ENCODE data around the gene TACSTD2.
"Not testable (repeated sequence)": the region's sequence is repeated elsewhere in the genome, so short reads cannot be mapped to it uniquely, and the experiment has no call there.

The TACSTD2 gene

DNA sequence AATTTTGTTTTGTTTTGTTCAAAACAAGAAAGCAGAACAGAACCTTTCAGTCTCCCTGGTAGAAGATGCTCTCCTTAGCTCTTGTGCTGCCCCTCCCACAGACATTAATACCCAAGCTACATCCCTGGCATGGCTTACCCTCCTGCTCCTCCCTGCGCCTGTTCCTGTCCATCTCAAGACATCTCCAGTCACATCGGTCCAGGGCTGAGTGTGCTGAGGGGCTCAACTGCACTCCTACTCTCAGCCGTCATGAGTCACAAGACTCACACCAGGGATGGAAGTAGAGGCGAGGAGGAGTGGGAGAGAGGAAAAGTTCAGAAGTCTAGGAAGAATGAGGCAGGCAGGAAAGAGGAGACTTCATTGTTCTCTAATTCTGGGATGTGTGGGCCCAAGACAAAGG, 9.2 kb upstream of the TACSTD2 start:
- no peak for DNase-seq

DNA sequence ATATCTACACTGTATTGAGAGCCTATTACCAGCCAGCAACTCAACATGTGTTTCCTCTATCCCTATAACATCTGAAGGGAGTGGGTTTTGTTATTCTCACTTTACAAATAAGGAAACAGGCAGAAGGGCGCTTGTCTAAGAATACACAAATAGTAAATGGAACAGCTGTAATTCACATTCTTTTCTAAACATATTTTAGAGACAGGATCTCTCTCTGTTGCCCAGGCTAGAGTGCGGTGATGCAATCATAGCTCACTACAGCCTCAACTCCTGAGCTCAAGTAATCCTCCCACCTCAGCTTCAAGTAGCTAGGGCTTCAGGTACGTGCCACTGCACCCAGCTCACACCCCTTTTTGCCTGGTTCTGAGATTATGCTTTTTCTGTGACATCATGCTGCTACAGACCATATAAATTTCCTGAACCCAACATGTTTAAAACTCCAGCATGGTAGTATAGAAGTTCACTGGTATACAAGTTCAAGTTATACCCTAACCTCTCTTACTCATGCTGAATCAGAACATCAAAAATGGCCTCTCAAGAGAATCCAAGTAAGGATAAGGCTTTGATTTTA, 8.6 kb upstream of the TACSTD2 start:
- no peak for DNase-seq

DNA sequence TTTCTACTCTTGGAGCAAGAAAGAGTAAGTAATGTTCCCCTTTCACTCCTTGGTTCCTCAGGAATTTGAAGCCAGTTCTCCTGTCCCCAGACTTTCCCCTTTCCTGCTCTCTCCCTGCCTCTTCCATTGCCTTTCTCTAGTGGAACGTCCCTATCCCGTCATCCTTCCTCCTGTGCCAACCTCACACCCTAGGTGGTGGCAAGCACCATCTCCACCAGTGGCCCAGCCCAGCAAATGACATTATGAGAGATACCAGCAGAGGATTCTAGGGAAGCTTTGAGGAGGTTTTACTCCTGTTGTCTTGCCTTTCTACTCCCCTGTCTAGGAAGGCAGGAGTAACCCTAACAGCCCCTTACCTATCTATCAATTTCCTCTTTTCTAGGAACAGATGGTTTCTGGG, 8.1 kb upstream of the TACSTD2 start:
- DNase-seq = no peak

DNA sequence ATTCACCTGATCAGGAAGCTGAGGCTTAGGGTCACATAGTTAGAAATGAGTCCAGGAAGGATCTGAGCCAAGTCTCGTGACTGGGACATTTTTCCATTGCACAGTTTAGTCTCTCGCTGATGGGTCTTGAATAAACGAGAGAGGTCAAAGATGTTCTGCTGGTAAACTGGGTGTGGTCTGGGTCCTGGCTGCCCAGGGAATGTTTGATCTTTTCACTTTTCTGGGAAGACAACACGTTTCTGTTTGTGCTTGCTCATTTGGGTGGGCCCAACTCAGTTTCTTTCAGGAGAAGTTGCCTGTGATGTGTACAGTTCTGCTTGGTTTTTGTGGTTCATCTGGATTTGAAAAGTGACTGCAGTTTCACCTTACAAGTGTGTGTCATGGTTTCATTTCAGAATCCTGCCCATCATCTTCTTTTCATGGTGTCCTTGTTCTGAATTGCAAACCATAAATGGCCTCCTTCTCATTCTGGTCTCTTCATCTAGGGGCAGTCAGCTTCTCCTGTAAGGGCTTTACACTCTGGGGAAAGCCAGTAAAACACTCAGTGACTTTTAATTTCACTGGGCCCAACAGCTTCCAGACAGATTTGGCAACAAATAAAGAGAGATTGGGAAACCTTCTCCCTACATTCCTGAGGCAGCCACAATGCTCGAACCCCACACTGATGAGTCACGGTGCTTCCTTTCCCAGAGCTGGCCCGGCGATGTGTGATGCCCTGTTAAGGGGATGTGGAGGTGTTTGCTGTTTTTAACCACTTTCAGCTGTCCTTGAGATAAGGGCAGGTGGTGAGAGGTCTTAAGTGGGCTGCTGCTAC, 7.2 kb upstream of the TACSTD2 start:
- no peak for DNase-seq

DNA sequence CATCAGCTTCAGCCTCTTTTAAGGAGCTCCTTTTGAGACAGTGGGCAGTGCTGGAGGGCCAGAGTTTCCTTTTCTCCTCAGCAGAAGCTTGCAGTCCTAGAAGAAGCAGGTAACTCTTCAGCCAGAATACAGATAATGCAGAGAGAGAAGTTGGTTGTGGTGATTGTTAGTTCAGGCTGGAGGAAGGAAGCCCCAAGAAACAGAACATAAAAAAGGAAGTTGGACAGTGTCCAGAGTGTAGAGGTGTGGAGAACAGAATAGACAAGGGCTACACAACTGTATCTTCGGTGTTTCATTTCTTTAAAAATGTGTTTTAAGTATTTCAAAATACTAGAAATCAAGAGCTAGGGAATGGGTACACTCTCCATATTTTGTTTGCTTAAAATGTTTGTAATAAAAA, 6.4 kb upstream of the TACSTD2 start:
- DNase-seq = no peak

DNA sequence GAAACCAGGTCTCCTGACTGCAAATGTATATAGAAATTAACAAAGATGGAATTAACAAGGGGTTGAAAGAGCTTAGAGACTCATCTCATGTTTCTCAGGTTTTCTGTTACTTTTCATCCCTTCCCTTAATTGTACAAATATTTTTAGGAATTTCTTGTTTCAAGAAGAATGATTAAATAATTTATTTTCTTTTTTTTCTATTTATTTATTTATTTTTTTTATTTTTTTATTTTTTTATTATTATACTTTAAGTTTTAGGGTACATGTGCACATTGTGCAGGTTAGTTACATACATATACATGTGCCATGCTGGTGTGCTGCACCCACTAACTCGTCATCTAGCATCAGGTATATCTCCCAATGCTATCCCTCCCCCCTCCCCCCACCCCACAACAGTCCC, 5.1 kb upstream of the TACSTD2 start:
- DNase-seq = not testable (repeated sequence)

DNA sequence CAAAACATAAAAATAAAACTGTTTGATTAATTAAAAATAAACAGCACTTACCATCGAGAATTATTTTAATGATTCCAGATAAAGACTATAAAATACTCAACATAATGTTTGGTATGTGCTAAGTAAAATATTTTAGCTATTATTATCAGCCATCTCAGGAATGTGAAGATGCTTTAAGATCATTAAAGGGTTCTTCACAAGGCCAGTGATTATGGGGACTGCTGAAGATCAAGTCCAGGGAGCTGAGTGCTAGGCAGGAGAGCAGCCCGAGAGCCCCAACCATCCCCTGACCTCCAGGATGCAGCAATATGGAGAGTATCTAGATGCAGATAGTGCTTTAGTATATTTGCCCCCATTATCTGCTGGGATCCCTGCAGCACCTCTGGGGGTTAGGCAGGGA, 4.6 kb upstream of the TACSTD2 start:
- DNase-seq = no peak

DNA sequence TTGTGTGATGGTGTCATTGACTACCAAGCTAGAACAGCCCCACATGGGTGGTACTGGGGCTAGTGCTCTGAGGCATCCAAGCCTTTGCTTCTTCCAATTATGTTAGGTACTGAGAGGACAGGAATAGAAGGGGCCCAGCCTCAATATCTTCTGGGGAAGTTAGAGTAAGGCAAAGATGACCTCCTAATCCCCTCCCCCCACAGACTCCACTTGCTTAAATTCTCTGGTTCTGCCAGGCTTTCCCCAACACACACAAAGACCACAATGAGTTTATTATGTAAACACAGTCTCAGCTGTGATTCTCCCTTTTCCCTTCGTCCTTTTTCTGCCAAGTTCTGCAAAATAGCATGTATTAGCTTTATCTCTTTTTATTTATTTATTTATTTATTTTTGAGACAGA, 3.1 kb upstream of the TACSTD2 start:
- no peak for DNase-seq

DNA sequence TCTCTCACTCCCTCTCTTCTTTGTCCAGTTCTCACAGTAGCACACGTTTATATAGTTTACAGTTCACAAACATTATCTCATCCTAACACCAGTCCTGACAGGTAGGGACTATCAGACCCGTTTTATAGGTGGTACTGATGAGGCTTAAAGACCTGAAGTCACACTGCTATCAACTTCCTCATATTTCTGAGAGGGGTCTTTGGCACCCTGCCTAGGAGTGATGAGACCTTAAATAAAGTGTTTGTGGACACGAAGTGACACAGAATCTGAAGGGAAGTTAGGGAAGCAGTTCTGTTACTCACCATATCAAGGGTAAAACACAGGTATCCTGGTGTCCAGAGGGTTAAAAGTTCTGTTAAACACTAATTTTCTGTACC, 590 bp upstream of the TACSTD2 start:
- no peak for DNase-seq

DNA sequence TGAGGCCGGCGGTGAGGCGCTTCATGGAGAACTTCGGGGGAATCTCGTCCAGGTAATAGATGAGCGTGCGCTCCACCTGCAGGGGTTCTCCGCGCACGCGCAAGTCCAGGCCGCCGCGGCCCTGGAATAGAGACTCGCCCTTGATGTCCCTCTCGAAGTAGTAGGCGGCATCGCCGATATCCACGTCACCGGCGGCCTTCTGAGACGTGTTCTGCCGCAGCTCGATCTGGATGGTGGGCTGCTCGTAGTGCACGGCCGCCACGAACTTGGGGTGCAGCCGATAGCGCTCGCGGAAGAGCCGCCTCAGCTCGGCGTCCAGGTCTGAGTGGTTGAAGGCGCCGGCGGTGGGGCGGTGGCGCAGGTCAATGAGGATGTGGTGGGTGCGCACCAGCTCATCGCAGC, 726 bp downstream of the TACSTD2 start:
- DNase-seq = no peak

DNA sequence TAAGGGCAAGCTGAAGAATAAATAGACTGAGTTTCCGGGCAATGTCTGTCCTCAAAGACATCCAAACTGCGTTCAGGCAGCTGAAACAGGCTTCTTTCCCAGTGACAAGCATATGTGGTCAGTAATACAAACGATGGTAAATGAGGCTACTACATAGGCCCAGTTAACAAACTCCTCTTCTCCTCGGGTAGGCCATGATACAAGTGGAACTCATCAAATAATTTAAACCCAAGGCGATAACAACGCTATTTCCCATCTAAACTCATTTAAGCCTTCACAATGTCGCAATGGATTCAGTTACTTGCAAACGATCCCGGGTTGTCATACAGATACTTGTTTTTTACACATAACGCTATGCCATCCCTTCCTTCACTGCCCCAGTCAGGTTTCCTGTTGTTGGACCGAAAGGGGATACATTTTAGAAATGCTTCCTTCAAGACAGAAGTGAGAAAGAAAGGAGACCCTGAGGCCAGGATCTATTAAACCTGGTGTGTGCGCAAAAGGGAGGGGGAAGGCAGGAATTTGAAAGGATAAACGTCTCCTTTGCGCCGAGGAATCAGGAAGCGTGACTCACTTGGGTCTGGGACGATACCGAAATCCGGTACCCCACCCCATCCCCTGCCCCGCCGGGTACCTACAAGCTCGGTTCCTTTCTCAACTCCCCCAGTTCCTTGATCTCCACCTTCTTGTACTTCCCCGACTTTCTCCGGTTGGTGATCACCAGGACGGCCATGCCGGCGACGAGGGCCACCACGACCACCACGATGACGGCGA, 1.3 kb downstream of the TACSTD2 start:
- DNase-seq = no peak

DNA sequence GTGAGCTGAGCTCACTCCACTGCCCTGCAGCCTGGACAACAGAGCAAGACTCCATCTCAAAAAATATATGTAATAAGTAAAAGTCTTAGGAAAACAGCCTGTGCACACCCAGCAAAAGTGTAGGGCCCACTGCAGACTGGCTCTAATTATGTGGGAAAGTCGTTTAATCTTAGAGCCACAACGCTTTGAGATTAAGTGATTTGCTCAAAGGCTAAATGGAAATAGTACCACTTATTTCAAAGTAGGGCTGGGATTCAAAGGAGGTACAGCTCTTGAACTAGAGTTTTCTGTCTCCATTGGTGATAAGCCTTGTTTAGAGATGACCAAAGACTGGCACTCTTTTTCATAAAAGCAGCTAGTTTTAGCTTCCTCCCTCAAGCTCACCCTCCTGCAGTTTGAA, 2.2 kb downstream of the TACSTD2 start:
- no peak for DNase-seq

DNA sequence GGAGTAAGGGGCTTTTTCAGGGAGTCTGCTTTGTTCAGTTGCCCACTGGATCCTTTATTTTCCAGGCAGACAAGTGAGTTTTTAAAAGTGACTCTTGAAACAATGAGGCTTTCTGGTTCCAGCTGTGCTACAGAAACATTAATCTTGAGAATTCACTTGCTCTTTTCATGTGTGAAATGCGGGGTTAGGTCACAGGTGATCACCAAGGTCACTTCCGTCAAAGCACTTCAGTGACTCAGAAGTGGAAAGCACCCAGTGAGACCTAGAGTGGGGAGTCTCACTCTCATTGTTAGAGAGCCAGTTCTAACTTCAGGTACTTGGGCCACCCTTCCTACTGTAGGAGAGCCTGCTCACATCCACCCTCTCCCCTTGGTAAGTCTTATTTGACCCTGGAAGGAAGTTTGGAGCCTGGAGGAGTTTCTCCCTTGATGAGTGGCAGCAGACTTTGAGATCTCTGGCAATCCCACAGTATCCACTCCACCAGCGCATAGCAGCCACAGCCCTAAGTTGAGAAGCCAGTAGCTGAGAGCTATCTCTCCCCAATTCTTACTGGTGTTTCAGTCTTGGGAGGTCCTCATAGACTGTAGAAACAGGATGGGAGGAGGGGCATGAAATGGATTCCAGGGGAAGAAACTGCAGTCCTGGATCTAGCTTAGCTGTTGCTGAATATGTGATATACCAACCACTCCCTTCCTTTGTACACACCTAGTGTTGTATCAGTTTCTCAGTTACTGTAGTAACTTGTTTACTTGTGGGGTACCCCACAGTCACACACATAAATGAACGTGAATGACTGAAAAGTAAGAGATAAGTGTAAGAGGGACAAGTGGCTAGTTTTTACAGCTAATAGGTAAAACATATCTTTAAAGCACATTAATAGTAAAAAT, 3.1 kb downstream of the TACSTD2 start:
- DNase-seq = no peak

DNA sequence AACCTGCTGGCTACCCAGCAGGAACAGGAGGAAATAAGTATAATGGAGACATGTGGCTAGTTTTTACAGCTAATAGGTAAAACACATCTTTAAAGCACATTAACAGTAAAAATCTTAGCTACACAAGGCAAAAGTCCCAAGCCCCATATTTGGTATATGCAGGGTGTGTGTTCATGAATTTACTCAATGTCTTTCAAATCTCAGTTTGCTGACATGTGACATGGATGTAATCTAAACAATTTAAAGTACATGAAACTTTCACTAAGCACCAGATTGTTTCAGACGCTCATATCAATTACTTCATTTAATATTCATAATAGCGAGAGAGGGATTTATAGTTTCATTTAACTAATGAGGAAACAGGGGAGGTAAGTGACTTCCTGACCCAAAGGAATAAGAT, 3.9 kb downstream of the TACSTD2 start:
- DNase-seq = no peak

DNA sequence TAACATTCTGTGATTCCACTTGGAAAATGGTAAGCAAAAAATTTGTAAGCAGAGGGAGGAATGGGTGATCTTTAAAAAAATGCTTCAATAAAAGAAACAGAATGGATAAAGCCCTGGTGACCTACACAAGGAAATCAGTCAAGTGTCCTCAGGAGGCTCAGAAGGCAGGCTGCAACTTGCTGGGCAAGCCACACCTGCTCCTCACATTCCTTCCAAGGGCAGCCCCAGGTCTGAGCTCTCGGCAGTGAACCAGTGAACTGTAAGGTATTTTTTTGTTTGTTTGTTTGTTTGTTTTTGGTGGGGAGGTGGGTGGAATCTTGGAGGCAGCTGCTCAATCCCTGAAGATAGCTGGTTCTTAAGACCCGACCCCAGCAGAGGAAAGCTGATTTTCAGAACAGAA, 4.4 kb downstream of the TACSTD2 start:
- DNase-seq = no peak

DNA sequence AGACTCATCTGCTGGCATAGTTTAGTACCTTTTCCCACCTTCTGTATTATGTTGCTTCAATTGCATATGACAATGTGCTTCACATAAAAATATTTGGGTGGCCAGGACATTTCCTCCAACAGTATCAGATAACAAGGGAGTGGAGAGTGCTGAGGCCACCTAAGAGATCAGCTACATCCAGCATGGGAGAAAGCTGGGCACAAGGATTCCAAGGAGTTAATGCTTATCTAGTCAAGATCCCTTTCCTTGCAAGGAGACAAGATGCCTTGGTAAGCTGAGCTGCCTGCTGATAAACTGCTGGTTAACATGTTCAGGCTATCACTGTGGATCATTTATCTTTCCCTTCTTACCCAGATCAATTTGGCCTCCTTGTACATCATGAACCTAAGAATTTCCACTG, 5.4 kb downstream of the TACSTD2 start:
- DNase-seq = no peak

DNA sequence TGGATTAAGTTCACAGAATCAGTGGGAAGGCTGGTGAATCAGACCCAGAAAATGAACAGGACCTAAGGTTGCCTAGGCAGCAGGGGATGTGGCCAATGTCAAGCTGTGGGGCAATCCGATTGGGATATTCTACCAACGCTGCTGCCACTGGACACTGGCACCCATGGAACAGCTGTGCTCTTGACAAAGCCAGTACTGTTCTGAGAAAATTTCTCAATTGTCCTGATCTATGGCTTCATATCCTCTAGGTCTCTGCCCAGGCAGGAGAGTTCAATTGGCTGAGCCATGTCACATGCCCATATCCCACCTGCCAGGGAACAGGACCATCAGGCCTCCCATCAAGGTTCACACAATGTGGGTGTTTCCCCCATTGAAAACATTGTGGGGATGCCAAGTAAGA, 6.2 kb downstream of the TACSTD2 start:
- no peak for DNase-seq

DNA sequence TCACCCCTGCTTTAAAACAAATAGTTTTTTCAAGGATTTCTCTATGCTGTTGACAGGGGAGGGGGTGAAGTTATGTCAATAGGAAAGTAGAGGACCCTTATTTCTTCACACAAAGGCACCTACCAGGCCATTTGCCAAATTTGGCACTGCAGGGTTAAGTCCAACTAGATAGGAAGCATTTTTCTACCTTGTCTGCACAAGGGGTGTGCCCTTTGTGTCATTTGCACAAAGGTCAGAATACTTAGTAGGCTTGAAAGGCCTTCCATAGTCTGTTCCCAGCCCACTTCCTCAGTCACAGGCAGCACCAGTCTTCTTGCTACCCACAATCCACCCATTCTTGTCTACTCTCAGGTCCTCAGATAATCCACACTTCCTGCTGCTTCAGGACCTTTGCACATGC, 7.0 kb downstream of the TACSTD2 start:
- no peak for DNase-seq

DNA sequence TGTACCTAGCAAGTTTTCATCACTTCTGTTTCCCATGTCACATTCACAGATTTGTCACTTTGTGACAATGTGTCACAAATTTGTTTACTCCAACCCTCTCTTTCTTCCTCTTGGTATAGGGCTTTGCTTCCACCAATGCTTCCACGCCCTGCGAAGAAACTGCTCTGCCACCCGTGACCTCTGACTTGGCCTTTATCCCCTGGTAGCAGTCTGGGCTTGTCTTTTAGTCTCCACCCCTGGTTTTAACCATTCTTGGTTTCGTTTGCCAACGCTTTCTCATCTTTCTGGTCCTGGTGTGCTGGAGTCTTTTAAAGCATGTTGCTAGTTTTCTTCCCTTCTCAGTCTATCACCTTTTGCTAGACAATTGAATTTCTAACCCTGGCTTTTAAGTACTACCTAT, 8.1 kb downstream of the TACSTD2 start:
- no peak for DNase-seq

DNA sequence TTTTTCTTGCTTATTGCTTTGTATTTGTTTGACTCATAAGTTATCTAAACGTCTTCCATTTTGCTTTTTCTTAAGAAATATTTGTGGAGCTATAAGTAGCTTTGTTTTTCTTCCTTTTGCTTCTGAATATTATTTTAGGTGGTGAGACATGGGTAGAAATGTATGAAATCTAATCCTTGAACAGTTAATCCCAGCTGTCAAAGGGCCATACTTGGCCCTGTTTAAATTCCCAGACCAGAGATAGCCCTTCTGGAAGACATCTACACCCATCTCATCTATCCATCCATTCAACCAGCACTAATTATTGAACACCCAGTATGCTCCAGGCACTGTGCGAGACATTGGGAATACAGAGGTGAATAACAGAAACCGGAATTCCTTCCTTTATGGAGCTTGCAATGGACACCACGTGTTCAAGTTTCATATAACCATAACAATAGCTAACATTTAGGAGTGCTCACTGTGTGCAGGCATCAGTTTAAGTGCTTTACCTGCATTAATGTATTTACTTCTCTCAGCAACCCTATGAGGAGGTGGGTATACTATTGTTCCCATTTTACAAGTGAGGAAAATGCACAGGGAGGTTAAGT, 8.7 kb downstream of the TACSTD2 start:
- DNase-seq = no peak

DNA sequence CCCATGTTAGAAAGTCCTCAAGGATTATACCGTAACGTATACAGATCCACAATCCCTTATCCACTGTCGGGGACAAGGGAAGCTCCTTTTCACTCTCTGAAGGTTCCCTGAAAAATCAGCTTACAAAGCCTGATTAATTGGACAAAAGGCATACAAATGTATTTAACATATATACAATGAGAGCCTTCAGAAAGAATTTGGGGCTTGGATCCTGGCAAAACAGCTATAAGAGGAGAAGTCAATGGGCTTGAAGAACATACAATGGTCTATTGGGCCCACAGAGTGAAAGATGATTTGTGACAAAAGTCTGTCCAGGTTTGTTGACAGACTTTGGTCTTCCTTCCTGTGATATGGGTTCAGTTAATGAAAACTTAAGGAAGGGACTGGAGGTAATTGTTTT, 10.7 kb downstream of the TACSTD2 start:
- DNase-seq = no peak

DNA sequence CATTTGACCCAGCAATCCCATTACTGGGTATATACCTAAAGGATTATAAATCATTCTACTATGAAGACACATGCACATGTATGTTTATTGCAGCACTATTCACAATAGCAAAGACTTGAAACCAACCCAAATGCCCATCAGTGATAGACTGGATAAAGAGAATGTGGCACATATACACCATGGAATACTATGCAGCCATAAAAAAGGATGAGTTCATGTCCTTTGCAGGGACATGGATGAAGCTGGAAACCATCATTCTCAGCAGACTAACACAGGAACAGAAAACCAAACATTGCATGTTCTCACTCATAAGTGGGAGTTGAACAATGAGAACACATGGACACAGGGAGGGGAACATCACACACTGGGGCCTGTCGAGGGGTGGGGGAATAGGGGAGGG, 13.3 kb downstream of the TACSTD2 start:
- not testable (repeated sequence) for DNase-seq

DNA sequence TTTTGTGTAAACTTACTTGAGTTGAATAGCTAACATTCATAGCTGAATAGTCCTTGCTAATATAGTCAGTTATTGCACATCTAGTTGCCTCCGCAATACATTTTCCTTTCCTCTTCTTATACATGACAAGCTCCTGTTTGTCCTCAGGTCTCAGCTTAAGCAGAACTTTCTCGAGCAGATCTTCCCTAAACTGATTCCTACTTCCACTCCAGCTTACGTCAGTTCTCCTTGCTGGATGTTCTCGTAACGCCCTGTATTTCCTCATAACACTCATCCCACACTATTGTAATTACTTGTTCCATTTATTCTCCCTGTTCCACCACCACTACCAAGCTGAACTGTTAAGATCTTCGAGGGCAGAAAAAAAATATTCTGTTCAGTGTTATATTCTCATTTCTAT, 15.4 kb downstream of the TACSTD2 start:
- no peak for DNase-seq
